Measurements from ENCODE around the gene JAKMIP1.

- no peak for TF ChIP-seq EZH2phosphoT487 (IDR thresholded peaks at IDR 0.05; ENCODE audit: low read length)
- no peak for TF ChIP-seq CTCF (IDR thresholded peaks at IDR 0.05; ENCODE audit: low read length)
- no peak for TF ChIP-seq EZH2 (optimal IDR thresholded peaks at IDR 0.05; ENCODE audit: low read depth, low read length)
Observed at GRCh38 chr4:6114601-6115000, 85.7 kb downstream of the JAKMIP1 start.

All from MM.1S (cell line).